GM23338 (cell line): ENCODE measurements around the gene CELA3B. TPM values are rescaled to one million over a fixed set of nuclear protein-coding genes. Genes with fewer than 3 reads are reported as not detected.
"Not testable (repeated sequence)": the region's sequence is repeated elsewhere in the genome, so short reads cannot be mapped to it uniquely, and the experiment has no call there.

ENCODE experiments used
- ATAC-seq: fragments of 200-7000 bp; cut with Tn5 transposase; 3 replicates; pipeline ENCODE4 v1.9.1; 2020
- DNase-seq: peaks from one replicate; pipeline ENCODE4 v3.0.0-alpha.2; 2015; ENCODE audit warnings: low spot score
- H2AFZ ChIP-seq: fragments of 200-600 bp; sonication (generic); 2 replicates; pipeline ENCODE4 v1.8.0; 2016; ENCODE audit warnings: antibody characterized with exemption, mild to moderate bottlenecking, moderate library complexity
- H3F3A ChIP-seq: fragments of 200-600 bp; sonication (generic); replicated peaks from 2 replicates; pipeline ENCODE4 v1.8.0; 2017; ENCODE audit warnings: antibody characterized with exemption, mixed run types, low read depth
- H3K27ac ChIP-seq: fragments of 200-600 bp; sonication (generic); 2 replicates; pipeline ENCODE4 v1.6.1; 2016; ENCODE audit warnings: low read depth
- H3K27me3 ChIP-seq: fragments of 200-600 bp; sonication (generic); 2 replicates; pipeline ENCODE4 v1.8.0; 2016; ENCODE audit warnings: mild to moderate bottlenecking, mixed run types, moderate library complexity; ENCODE audit not compliant: insufficient read depth
- H3K36me3 ChIP-seq: fragments of 200-600 bp; sonication (generic); 2 replicates; pipeline ENCODE4 v1.8.0; 2016; ENCODE audit warnings: mild to moderate bottlenecking; ENCODE audit not compliant: insufficient read depth
- H3K4me1 ChIP-seq: fragments of 200-600 bp; sonication (generic); 2 replicates; pipeline ENCODE4 v1.8.0; 2016; ENCODE audit warnings: mild to moderate bottlenecking, moderate library complexity; ENCODE audit not compliant: insufficient read depth
- H3K4me2 ChIP-seq: fragments of 200-600 bp; sonication (generic); 2 replicates; pipeline ENCODE4 v1.7.1; 2017; ENCODE audit warnings: mixed run types
- H3K4me3 ChIP-seq: fragments of 200-600 bp; sonication (generic); 2 replicates; pipeline ENCODE4 v1.6.1; 2016; ENCODE audit warnings: mixed run types
- H3K79me2 ChIP-seq: fragments of 200-600 bp; sonication (generic); replicated peaks from 2 replicates; pipeline ENCODE4 v1.8.0; 2017; ENCODE audit warnings: mild to moderate bottlenecking; ENCODE audit not compliant: insufficient read depth
- H3K9me2 ChIP-seq: fragments of 200-600 bp; sonication (generic); 2 replicates; pipeline ENCODE4 v1.8.0; 2017; ENCODE audit not compliant: insufficient read depth
- H4K20me1 ChIP-seq: fragments of 200-600 bp; sonication (generic); replicated peaks from 2 replicates; pipeline ENCODE4 v1.8.0; 2017; ENCODE audit warnings: mild to moderate bottlenecking; ENCODE audit not compliant: insufficient read depth
- H3K27ac Mint-ChIP-seq: 2 replicates; pipeline ENCODE4 v1.8.0; 2020; ENCODE audit warnings: inconsistent platforms, mild to moderate bottlenecking, moderate library complexity, mixed read lengths
- H3K27me3 Mint-ChIP-seq: 3 replicates; pipeline ENCODE4 v1.8.0; 2022; ENCODE audit warnings: low read depth, mild to moderate bottlenecking, moderate library complexity, mixed read lengths, inconsistent platforms; ENCODE audit not compliant: insufficient read depth, poor library complexity
- H3K36me3 Mint-ChIP-seq: 3 replicates; pipeline ENCODE4 v1.8.0; 2021; ENCODE audit warnings: low read depth, mild to moderate bottlenecking, inconsistent platforms, moderate library complexity, mixed read lengths
- H3K4me1 Mint-ChIP-seq: 3 replicates; pipeline ENCODE4 v1.8.0; 2020; ENCODE audit warnings: mild to moderate bottlenecking, inconsistent platforms, mixed read lengths
- H3K4me3 Mint-ChIP-seq: 3 replicates; pipeline ENCODE4 v1.8.0; 2021; ENCODE audit warnings: moderate library complexity, mild to moderate bottlenecking, inconsistent platforms, mixed read lengths
- H3K9me3 Mint-ChIP-seq: 3 replicates; pipeline ENCODE4 v1.8.0; 2020; ENCODE audit warnings: moderate library complexity, mild to moderate bottlenecking, inconsistent platforms, mixed read lengths
- polyA plus RNA-seq: library from polyadenylated mRNA; unstranded; fragments of >200 nt; fragmentation: Nextera tagmentation; extraction: Ambion mirVana; gene quantifications from 2 replicates; pipeline ENCODE4 v1.2.1, GENCODE V29; 2016
- total RNA-seq: library from RNA; depleted of rRNA; stranded (reverse); fragments of >200 nt; shearing (Covaris generic); gene quantifications from 2 replicates; pipeline ENCODE4 v1.2.3, GENCODE V29; 2014

CELA3B gene
- total and polyA plus RNA-seq, 2 experiments from 2014 or later, result not detected

GRCh38 chr1:21994716-21995115 lies 17.9 kb downstream of the CELA3B start:
- H3K4me1 Mint-ChIP-seq, result peaks cover 14% of the 10 kb centered on the region
- H3K27ac Mint-ChIP-seq, H3K4me2 ChIP-seq, H3K4me1 ChIP-seq, DNase-seq, H3K4me3 Mint-ChIP-seq, H3K27me3 Mint-ChIP-seq, H3K27me3 ChIP-seq, ATAC-seq, H3K27ac ChIP-seq, H3K36me3 ChIP-seq, H3K4me3 ChIP-seq, H3K36me3 Mint-ChIP-seq, H3F3A ChIP-seq, H3K9me3 Mint-ChIP-seq, H3K9me2 ChIP-seq, H4K20me1 ChIP-seq, H2AFZ ChIP-seq, H3K79me2 ChIP-seq: not testable (repeated sequence)

- H3K4me3 Mint-ChIP-seq, ATAC-seq, H2AFZ ChIP-seq, H3K9me3 Mint-ChIP-seq, H3F3A ChIP-seq, H3K4me1 ChIP-seq, H3K4me3 ChIP-seq, H3K27me3 Mint-ChIP-seq, H3K79me2 ChIP-seq, H3K27me3 ChIP-seq, H4K20me1 ChIP-seq, H3K27ac ChIP-seq, DNase-seq, H3K9me2 ChIP-seq, H3K4me2 ChIP-seq, H3K36me3 ChIP-seq, H3K27ac Mint-ChIP-seq, H3K36me3 Mint-ChIP-seq: not testable (repeated sequence)
- H3K4me1 Mint-ChIP-seq, result peaks cover 14% of the 10 kb centered on the region
Measured at GRCh38 chr1:21996663-21996970, 19.8 kb downstream of the CELA3B start.

- not testable (repeated sequence) for DNase-seq, H3K27ac ChIP-seq, H3K27me3 ChIP-seq, H3K36me3 ChIP-seq, H3F3A ChIP-seq, H3K9me3 Mint-ChIP-seq, H3K4me3 Mint-ChIP-seq, H3K79me2 ChIP-seq, H3K27ac Mint-ChIP-seq, H3K36me3 Mint-ChIP-seq, H3K9me2 ChIP-seq, ATAC-seq, H3K4me3 ChIP-seq, H3K4me1 ChIP-seq, H3K27me3 Mint-ChIP-seq, H3K4me2 ChIP-seq, H4K20me1 ChIP-seq
- peak overlapping the region; percentile 38; the same call in 1 of the 2 replicates for H2AFZ ChIP-seq
- H3K4me1 Mint-ChIP-seq, result peaks cover 14% of the 10 kb centered on the region
Measured at GRCh38 chr1:21997891-21998623, 21.2 kb downstream of the CELA3B start.

DNA sequence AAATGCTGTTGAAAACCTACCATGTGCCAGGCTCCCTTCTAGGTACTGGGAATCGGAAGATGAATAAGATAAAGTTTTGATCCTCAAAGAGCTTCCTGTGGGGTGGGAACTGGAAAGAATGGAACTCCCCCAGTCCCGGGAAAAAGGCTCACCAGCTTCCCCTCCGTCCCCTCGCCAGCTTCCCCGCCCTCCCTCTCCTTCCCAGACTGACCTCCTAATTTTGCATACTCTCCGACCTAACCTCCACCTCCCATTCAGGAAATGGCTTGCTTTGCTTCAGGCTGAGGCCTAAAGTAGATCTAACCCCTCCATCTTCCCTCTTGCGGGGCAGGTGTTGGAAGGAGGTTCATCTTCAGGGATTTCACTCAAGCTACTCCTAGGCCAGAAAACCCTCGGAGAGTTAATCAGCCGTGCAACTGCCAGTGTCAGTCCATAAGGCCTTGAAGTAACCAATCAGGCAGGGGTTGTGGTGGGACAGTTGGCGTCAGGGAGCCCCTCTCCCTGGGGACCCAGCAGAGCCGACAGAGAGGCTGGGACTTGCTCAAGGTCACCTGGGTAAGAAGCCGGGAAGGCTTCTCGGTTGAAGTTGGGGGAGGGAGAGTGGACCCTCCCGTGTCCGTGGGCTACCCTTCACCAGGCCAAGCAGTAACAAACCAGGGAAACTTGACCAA lies 21.9 kb downstream of the CELA3B start:
- peak; percentile 44 for ATAC-seq

DNA sequence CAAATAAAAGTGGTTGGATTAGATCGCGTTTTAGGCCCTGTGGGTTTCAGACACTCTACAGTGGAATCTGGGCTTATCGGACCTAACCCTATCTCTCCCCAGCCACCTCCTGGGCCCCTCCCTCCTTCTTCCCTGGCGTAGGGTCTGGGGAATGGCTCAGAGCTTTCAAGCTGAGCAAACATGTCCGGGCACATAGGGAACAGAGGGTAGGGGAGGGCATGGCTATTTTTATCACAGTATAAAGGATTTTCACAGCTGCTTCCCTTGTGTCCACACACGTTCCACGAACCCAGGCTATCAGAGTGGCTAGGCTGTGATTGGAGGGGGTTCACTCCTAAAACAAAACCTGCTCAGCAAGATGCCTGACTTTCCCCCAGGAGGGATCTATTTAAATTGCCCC lies 22.8 kb downstream of the CELA3B start:
- H3K9me2 ChIP-seq, H3K4me3 ChIP-seq, H3K36me3 ChIP-seq, H3K4me3 Mint-ChIP-seq, H3K36me3 Mint-ChIP-seq, ATAC-seq, H3K27ac ChIP-seq, H2AFZ ChIP-seq, DNase-seq, H3F3A ChIP-seq, H3K4me2 ChIP-seq, H3K9me3 Mint-ChIP-seq, H3K27ac Mint-ChIP-seq, H3K79me2 ChIP-seq, H3K4me1 ChIP-seq, H4K20me1 ChIP-seq, H3K27me3 ChIP-seq, H3K27me3 Mint-ChIP-seq: not testable (repeated sequence)
- H3K4me1 Mint-ChIP-seq, result peaks cover 14% of the 10 kb centered on the region

More for the DNA sequence above, 21.9 kb downstream of the CELA3B start:
- H3K4me3 ChIP-seq, H3K9me3 Mint-ChIP-seq, H3K4me1 ChIP-seq, H3K27ac ChIP-seq, H3K79me2 ChIP-seq, H3K36me3 ChIP-seq, H3K36me3 Mint-ChIP-seq, H3K4me3 Mint-ChIP-seq, H4K20me1 ChIP-seq, H3K27me3 Mint-ChIP-seq, H3K9me2 ChIP-seq, H3F3A ChIP-seq, H3K27me3 ChIP-seq, H3K4me2 ChIP-seq: not testable (repeated sequence)
- H3K27ac Mint-ChIP-seq, result peak overlapping the region; percentile 34; the same call in 1 of the 2 replicates
- peak; percentile 17 for DNase-seq
- peak overlapping the region; percentile 38; the same call in 1 of the 2 replicates for H2AFZ ChIP-seq
- H3K4me1 Mint-ChIP-seq, result peaks cover 14% of the 10 kb centered on the region
